Measurements from ENCODE around the gene GBGT1. TPM values are rescaled to one million over a fixed set of nuclear protein-coding genes. Genes with fewer than 3 reads are reported as not detected.

Gene GBGT1
- total RNA-seq, 8 experiments from 2014 or later, result 0.14 to 2.4 (median 0.75) TPM

DNA sequence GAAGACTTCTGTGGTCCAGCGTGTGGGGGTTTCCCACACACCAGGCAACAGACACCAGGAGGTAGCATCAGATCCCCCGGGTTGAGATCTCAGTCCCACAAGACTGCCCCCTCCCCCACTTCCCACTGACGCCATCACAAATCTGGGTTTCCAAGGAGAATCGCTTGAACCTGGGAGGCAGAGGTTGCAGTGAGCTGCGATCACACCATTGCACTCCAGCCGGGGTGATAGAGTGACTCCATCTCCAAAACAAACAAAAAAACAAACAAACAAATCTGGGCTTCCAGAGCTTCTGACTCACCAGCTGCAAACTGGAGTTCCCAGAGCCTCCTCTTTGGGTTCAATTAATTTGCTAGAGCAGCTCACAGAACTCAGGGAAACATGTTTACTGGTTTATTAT, 4.7 kb upstream of the GBGT1 start:
- in situ Hi-C loops (cut with MboI; ENCODE audit: low pct_unique_long_range_greater_than_20kb in 2 of 9, low sequenced_read_pairs in 9 of 9, unreplicated experiment in 9 of 9), result no loop called here
- peak in 5 of 8 experiments; percentile 15 to 59 (median 28) for ATAC-seq (replicated peaks in 6 of 8)
- 17 to 83% (median 44%) methylated on average over 1 to 4 of the region's 6 CpGs; no CpG with 5 or more reads in 7 of the 10 experiments for WGBS, 10 experiments

DNA sequence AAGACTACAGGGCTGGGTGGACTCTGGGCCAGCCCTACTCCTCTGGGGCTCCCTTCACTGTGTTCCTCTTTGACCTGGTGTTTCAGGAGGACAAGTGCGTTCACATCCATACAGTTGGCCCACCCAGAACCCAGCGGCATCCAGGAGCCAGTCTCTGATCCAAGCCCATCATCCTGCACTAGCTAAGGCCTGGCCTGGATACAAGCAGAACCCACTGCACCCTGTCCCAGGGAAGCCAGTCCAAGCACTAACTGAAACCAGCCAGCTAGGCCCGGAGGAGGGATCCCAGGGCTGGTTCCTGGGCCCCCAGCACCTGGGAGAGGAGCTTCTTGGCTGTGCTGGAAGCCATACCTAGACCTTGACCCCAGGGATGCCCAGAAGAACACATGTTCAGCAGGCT, 4.1 kb upstream of the GBGT1 start:
- no peak overlapping the region for H3K27ac ChIP-seq
- in situ Hi-C loops (cut with MboI; ENCODE audit: low pct_unique_long_range_greater_than_20kb in 2 of 9, low sequenced_read_pairs in 9 of 9, unreplicated experiment in 9 of 9), result no loop called here

More for the DNA sequence above, 4.7 kb upstream of the GBGT1 start:
- Histone ChIP-seq H3K4me3 (no peak overlapping the region), H3K27ac (no peak overlapping the region), H3K4me1 (replicated peaks in 1 of 2) (peaks cover 2 to 10% of the 10 kb centered on the region in 2 donors)

DNA sequence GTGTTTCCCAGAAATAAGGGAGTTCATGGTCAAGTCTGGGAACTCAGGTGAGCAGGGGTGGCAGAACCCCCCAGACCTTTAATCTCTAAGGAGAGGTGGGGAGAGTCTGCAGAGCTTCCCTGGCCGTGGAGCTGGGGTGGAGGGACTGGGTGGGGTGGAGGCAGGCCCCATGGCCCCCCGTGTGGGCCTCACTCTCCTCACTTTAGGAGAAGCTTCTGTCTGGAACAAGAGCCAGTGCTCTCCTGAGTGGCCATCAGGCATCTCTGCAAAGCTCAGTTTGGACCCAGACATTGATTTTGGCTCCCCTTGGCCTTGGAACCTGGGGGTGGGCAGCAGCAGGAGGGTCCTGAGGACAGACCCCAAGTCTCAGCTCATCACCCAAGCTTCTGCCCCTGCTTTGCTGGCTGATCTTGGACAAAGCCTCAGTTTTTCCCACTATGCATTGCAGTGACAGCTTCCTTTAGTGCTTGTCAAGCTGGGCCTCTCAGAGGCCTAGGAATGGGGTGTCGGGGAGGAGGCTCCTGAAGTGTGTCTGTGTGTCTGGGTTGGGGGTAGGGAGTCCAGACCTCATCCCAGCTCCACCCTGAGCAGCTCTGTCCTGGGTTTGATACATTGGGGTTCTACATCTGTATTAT, 3.5 kb upstream of the GBGT1 start:
- Histone ChIP-seq H3K4me1 (replicated peaks in 1 of 2) (peaks cover 2 to 17% of the 10 kb centered on the region in 2 donors), H3K27ac (no peak overlapping the region), H3K4me3 (no peak overlapping the region)
- WGBS, 10 experiments, result 72 to 100% (median 83%) methylated on average over 1 to 2 of the region's 3 CpGs; no CpG with 5 or more reads in 7 of the 10 experiments
- in situ Hi-C loops (cut with MboI; ENCODE audit: low pct_unique_long_range_greater_than_20kb in 2 of 9, low sequenced_read_pairs in 9 of 9, unreplicated experiment in 9 of 9), result no loop called here
- peak in 1 of 8 experiments; percentile 20 for ATAC-seq (replicated peaks in 6 of 8)

More for the DNA sequence above, 4.1 kb upstream of the GBGT1 start:
- ATAC-seq (replicated peaks in 6 of 8), result no peak
- H3K4me3 ChIP-seq, result no peak overlapping the region
- H3K4me1 ChIP-seq (replicated peaks in 1 of 2), result peaks cover 2 to 17% of the 10 kb centered on the region in 2 donors
- WGBS, 10 experiments, result 60 to 100% (median 70%) methylated on average over 1 of the region's 3 CpGs; no CpG with 5 or more reads in 6 of the 10 experiments

DNA sequence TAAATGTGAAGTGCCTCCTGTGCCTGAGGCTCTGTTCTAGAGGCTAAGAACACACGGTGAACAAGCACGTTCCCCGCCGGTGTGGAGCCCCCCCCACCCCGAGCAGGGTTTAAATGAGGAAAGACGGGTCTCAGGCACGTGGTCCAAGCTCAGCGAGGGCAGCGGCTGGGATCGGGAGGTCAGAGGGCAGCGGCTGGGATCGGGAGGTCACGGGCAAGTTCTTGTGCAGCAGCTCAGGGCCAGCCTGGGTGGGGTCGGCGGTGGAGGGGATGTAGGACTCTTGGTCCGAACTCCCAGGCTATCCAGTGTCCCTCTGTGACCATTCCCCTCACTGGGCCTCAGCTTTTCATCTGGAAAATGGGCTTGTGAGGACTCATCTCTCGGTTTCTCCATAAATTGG, 2.7 kb upstream of the GBGT1 start:
- no peak overlapping the region for H3K27ac ChIP-seq
- in situ Hi-C loops (cut with MboI; ENCODE audit: low pct_unique_long_range_greater_than_20kb in 2 of 9, low sequenced_read_pairs in 9 of 9, unreplicated experiment in 9 of 9), result no loop called here
- ATAC-seq (replicated peaks in 6 of 8), result no peak
- H3K4me1 ChIP-seq (replicated peaks in 1 of 2), result peaks cover 2 to 17% of the 10 kb centered on the region in 2 donors
- H3K4me3 ChIP-seq, result no peak overlapping the region
- 82 to 94% (median 91%) methylated on average over 3 to 6 of the region's 17 CpGs; no CpG with 5 or more reads in 7 of the 10 experiments for WGBS, 10 experiments

DNA sequence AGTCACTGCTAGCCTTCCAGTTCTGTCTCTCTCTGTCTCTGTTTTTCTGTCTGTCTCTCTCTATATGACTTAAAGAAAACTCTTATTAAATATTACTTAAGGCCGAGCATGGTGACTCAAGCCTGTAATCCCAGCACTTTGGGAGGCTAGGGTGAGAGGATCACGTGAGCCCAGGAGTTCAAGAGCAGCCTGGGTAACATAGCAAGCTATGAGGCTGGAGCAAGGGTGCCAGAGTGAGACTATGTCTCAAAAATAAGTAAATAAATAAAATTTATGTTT, 1.7 kb upstream of the GBGT1 start:
- whole genome bisulfite sequencing, 10 experiments, result 50 to 100% (median 80%) methylated on average over 1 to 2 of the region's 2 CpGs; no CpG with 5 or more reads in 1 of the 10 experiments
- Histone ChIP-seq H3K4me1 (replicated peaks in 1 of 2) (peaks cover 2 to 17% of the 10 kb centered on the region in 2 donors), H3K27ac (no peak overlapping the region), H3K4me3 (no peak overlapping the region)
- ATAC-seq (replicated peaks in 6 of 8), result no peak
- in situ Hi-C loops (cut with MboI; ENCODE audit: low pct_unique_long_range_greater_than_20kb in 2 of 9, low sequenced_read_pairs in 9 of 9, unreplicated experiment in 9 of 9), result no loop called here

DNA sequence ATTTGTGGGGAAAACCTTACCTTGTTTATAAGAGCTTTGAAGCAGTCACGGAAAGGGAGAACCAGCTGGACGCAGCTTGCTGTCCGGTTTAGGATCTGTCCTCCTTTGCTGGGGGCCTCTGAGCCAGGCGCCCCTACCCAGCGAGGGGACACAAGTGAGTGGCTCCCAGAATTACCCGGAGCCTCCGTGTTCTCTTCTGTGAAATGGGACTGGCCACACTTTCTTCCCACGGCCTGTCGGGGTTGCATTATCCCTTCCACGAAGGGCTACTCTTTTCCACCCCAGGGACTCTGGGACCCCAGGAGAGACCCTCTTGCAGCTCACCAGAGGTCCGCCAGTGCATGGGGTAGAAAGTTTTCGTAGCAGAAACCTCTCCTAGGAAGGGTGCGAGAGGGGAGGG, 477 bp upstream of the GBGT1 start:
- WGBS, 10 experiments, result 60 to 92% methylated on average over 2 to 4 of the region's 13 CpGs; no CpG with 5 or more reads in 8 of the 10 experiments
- in situ Hi-C loops (cut with MboI; ENCODE audit: low pct_unique_long_range_greater_than_20kb in 2 of 9, low sequenced_read_pairs in 9 of 9, unreplicated experiment in 9 of 9), result no loop called here
- H3K27ac ChIP-seq, result no peak overlapping the region
- H3K4me3 ChIP-seq, result peak overlapping the region in 2 of 5 donors; percentile 24 to 36
- H3K4me1 ChIP-seq (replicated peaks in 1 of 2), result peaks cover 2 to 17% of the 10 kb centered on the region in 2 donors
- ATAC-seq (replicated peaks in 6 of 8), result no peak

DNA sequence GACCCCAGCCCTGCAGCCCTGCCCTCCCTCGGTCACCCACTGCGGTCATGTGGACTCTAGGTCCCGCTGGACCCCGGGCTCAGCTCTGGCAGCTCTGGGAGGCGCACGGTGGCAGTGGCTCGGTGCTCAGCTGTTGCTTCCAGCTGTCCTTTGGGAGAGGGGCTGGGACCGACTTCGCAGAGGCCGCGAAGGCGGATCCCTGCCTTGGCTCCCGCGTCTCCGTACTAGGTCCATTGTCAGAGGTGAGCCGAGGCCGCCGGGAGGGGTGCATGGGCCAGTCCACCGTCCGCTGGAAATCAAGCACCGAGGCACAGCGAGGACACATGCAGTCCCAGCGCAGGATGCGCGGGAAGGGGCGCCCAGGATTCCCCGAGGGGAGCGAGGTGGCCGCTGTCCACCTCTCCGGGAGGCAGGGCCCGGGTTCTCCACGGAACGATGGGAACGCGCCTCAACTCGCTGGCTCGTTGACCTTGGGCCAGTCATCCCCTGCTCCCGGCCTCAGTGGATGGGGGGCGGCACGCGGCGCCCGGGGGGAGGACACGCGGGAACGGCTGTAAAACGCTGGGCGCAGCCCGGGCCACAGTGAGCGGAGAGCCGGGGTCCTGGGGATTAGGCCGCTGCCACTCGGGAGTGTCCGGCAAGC, 732 bp downstream of the GBGT1 start:
- 20 to 61% (median 36%) methylated on average over 1 to 17 of the region's 54 CpGs; no CpG with 5 or more reads in 6 of the 10 experiments for WGBS, 10 experiments

DNA sequence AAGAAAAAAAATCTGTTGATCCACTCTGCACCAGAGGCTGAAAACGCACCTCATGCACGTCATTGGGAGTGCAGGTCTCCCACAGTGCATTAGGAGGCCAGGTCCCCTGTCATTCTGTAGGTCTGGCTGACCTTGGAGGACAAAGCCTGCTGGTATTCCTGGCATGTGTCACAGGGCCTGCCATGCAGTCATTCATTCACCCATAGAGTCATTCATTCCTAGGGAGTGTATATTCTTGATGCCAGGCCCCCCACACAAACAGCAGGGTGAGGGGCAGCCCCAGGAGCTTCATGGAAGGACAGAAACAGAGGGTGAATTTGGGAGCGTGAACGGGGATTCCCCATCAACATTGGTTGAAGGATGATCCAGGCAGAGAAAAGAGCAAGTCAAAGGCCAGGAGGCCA, 2.2 kb downstream of the GBGT1 start:
- H3K4me3 ChIP-seq, result no peak overlapping the region
- H3K4me1 ChIP-seq (replicated peaks in 1 of 2), result peaks cover 2 to 14% of the 10 kb centered on the region in 2 donors
- WGBS, 10 experiments, result 40 to 93% (median 80%) methylated on average over 1 to 4 of the region's 4 CpGs; no CpG with 5 or more reads in 2 of the 10 experiments
- H3K27ac ChIP-seq, result no peak overlapping the region
- in situ Hi-C loops (cut with MboI; ENCODE audit: low pct_unique_long_range_greater_than_20kb in 2 of 9, low sequenced_read_pairs in 9 of 9, unreplicated experiment in 9 of 9), result no loop called here
- no peak for ATAC-seq (replicated peaks in 6 of 8)

More for the DNA sequence above, 732 bp downstream of the GBGT1 start:
- Histone ChIP-seq H3K4me3 (peak overlapping the region in 1 of 5 donors; percentile 36), H3K4me1 (replicated peaks in 1 of 2) (peaks cover 2 to 17% of the 10 kb centered on the region in 2 donors), H3K27ac (no peak overlapping the region)
- peak in 5 of 8 experiments; percentile 4 to 29 (median 17) for ATAC-seq (replicated peaks in 6 of 8)
- in situ Hi-C loops (cut with MboI; ENCODE audit: low pct_unique_long_range_greater_than_20kb in 2 of 9, low sequenced_read_pairs in 9 of 9, unreplicated experiment in 9 of 9), result no loop called here

DNA sequence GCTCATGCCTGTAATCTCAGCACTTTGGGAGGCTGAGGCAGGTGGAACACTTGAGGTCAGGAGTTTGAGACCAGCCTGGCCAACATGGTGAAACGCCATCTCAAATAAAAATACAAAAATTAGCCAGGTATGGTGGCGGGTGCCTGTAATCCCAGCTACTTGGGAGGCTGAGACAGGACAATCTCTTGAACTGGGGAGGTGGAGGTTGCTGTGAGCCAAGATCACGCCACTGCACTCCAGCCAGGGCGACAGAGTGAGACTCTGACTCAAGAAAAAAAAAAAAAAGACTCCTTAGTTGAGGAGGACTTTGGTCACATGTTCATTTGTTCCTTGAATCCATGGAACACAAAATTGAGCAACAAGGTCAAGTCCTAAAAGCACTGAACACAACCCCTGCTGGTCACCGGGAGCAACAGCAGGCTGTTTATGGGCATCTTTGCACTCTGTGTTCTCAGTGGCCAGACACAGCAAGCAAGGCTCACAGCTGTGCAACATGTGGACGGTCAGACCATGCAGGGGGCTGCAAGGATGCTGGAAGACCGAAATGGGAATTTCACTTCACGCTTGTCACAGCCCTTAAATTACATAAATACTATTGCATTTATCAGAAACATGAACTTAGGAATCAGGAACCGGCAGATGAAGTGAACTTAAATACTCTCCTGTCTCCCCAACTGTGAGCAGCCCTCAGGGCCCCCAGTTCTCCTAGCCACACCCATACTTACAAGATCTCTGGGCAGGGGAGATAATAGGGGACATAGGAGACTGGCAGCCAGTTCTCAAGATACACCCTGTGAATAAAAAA, 2.8 kb downstream of the GBGT1 start:
- Histone ChIP-seq H3K27ac (no peak overlapping the region), H3K4me3 (no peak overlapping the region), H3K4me1 (replicated peaks in 1 of 2) (peaks cover 2 to 14% of the 10 kb centered on the region in 2 donors)
- in situ Hi-C loops (cut with MboI; ENCODE audit: low pct_unique_long_range_greater_than_20kb in 2 of 9, low sequenced_read_pairs in 9 of 9, unreplicated experiment in 9 of 9), result no loop called here
- WGBS, 10 experiments, result 30 to 86% (median 68%) methylated on average over 1 to 9 of the region's 9 CpGs; no CpG with 5 or more reads in 3 of the 10 experiments
- ATAC-seq (replicated peaks in 6 of 8), result peak in 4 of 8 experiments; percentile 25 to 91 (median 88)

DNA sequence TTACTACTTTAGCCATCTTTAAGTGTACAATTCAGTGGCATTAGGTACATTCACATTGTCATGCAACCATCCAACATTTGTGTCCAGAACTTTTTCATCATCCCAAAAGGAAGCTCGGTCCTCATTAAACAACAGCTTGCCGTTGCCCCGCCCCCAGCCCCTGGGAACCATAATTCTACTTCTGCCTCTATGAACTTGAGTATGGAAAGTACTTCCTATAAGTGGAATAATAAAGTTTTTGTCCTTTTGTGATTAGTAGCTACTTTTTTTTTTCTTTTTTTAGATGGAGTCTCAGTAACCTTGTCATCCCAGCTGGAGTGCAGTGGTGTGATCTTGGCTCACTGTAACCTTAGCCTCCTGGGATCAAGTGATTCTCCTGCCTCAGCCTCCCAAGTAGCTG, 5.0 kb downstream of the GBGT1 start:
- no peak for ATAC-seq (replicated peaks in 6 of 8)
- Histone ChIP-seq H3K4me3 (no peak overlapping the region), H3K4me1 (replicated peaks in 1 of 2) (peaks cover 0 to 9% of the 10 kb centered on the region in 2 donors), H3K27ac (no peak overlapping the region)
- 72 to 93% (median 86%) methylated on average over 2 to 3 of the region's 3 CpGs; no CpG with 5 or more reads in 6 of the 10 experiments for WGBS, 10 experiments
- in situ Hi-C loops (cut with MboI; ENCODE audit: low pct_unique_long_range_greater_than_20kb in 2 of 9, low sequenced_read_pairs in 9 of 9, unreplicated experiment in 9 of 9), result no loop called here

DNA sequence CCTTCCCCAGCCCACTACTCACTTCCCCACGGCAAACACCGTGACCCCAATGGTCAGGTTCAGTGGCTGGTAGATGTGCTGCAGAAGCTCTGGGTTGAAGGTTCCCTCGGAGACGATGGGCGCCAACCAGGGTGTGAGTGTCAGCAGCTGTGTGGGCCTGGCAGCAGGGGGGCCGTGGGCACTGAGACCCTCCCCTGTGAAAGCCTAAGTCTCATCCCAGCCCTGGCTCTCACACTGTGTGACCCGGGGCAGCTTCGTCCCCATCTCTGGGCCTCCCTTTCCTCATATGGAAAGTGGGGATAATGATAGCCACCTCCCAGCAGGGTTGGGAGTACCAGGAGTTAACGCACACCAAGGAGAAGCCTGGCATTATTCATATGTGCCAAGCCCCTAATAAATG, 8.6 kb downstream of the GBGT1 start:
- ATAC-seq (replicated peaks in 6 of 8), result no peak
- Histone ChIP-seq H3K27ac (no peak overlapping the region), H3K4me3 (no peak overlapping the region), H3K4me1 (replicated peaks in 1 of 2) (peaks cover 10 to 16% of the 10 kb centered on the region in 2 donors)
- WGBS, 10 experiments, result 0 to 84% (median 59%) methylated on average over 1 to 5 of the region's 9 CpGs; no CpG with 5 or more reads in 2 of the 10 experiments
- in situ Hi-C loops (cut with MboI; ENCODE audit: low pct_unique_long_range_greater_than_20kb in 2 of 9, low sequenced_read_pairs in 9 of 9, unreplicated experiment in 9 of 9), result no loop called here

DNA sequence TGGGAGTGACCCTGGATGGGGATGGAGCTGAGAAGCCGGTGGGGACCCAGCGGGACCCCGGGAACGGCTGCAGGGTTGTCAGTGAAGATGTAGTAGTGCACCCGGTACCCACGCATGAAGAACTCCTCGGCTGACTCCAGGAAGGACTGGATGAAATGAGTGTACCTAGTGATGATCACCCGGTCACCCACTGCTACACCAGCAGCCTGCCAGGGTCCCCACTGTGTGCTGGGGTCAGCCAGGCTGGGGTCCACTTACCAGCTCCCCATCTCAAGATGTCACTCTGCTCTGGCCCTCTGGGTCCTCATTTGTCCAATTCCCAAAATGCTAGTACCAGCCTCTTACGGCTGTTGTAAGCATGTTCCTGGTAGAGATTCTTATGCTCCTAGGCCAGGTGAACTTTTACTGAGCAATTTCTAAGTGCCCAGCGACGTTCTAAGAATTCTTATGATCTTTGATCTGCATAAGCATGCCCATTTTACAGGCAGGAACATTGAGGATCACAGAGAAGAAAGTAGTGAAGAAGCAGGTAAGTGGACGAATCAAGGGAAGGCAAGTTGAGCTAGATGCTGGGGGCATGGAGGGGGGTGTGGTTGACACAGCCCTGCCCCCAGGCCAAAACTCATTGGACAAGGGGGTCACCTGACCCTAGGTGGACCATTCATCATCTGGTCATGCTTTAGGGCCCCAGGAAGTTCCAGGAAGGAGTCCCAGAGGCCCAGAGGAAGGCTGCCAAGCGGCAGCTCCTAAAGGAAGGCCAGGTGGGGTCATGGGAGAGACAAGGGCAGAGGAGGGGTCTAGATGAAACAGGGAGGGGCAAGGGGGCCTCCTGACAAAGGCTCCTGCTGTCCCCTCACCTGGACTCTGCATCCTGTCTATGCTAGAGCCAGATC, 9.4 kb downstream of the GBGT1 start:
- no peak overlapping the region for H3K4me3 ChIP-seq
- in situ Hi-C loops (cut with MboI; ENCODE audit: low pct_unique_long_range_greater_than_20kb in 2 of 9, low sequenced_read_pairs in 9 of 9, unreplicated experiment in 9 of 9), result no loop called here
- peaks cover 14 to 20% of the 10 kb centered on the region in 2 donors for H3K4me1 ChIP-seq (replicated peaks in 1 of 2)
- 52 to 100% (median 76%) methylated on average over 1 to 6 of the region's 13 CpGs; no CpG with 5 or more reads in 4 of the 10 experiments for WGBS, 10 experiments
- ATAC-seq (replicated peaks in 6 of 8), result no peak
- no peak overlapping the region for H3K27ac ChIP-seq

All from motor neuron (in vitro differentiated cells).